Measurements from ENCODE around the gene CENPP.

Gene CENPP

GRCh38 chr9:92613268-92614122, 287.7 kb downstream of the CENPP start:
- no peaks in the 10 kb centered on the region for H3F3A ChIP-seq (ENCODE audit: insufficient read depth, low read length)
- H3K27me3 ChIP-seq (ENCODE audit: insufficient read depth, low read length) = no peaks in the 10 kb centered on the region
- peaks cover 13% of the 10 kb centered on the region for H3K4me1 ChIP-seq (ENCODE audit: insufficient read depth, low read length, severe bottlenecking)
- H3K9me3 ChIP-seq (ENCODE audit: low read length) = no peaks in the 10 kb centered on the region
- H3K79me2 ChIP-seq (ENCODE audit: insufficient read depth, low read length) = no peaks in the 10 kb centered on the region
- H3K27ac ChIP-seq (ENCODE audit: low read depth, low read length, poor library complexity, severe bottlenecking) = no peak overlapping the region
- no peaks in the 10 kb centered on the region for H4K20me1 ChIP-seq (ENCODE audit: insufficient read depth, low read length)
- H3K9ac ChIP-seq (ENCODE audit: low read length) = no peak overlapping the region
- no peak for TF ChIP-seq EZH2 (IDR thresholded peaks at IDR 0.05; ENCODE audit: borderline replicate concordance, low read length)
- no peak for TF ChIP-seq CTCF (IDR thresholded peaks at IDR 0.05; ENCODE audit: low read length)
- H3K4me3 ChIP-seq (ENCODE audit: low read depth, low read length, poor library complexity, severe bottlenecking) = no peak overlapping the region
- no peak overlapping the region for H2AFZ ChIP-seq (ENCODE audit: low read length)
- no peak overlapping the region for H3K4me2 ChIP-seq (ENCODE audit: low read length)
- H3K9me2 ChIP-seq (ENCODE audit: low read depth, low read length) = no peaks in the 10 kb centered on the region
- H3K36me3 ChIP-seq (ENCODE audit: insufficient read depth, low read length) = peaks cover 82% of the 10 kb centered on the region

- Histone ChIP-seq H3K27me3 (ENCODE audit: insufficient read depth, low read length) (no peaks in the 10 kb centered on the region), H2AFZ (ENCODE audit: low read length) (no peak overlapping the region), H3K27ac (ENCODE audit: low read depth, low read length, poor library complexity, severe bottlenecking) (no peak overlapping the region), H3K9ac (ENCODE audit: low read length) (no peak overlapping the region), H3K4me1 (ENCODE audit: insufficient read depth, low read length, severe bottlenecking) (peaks cover 6% of the 10 kb centered on the region), H3K4me3 (ENCODE audit: low read depth, low read length, poor library complexity, severe bottlenecking) (no peak overlapping the region), H3K79me2 (ENCODE audit: insufficient read depth, low read length) (no peaks in the 10 kb centered on the region), H3K9me2 (ENCODE audit: low read depth, low read length) (no peaks in the 10 kb centered on the region), H4K20me1 (ENCODE audit: insufficient read depth, low read length) (no peaks in the 10 kb centered on the region), H3F3A (ENCODE audit: insufficient read depth, low read length) (no peaks in the 10 kb centered on the region), H3K9me3 (ENCODE audit: low read length) (no peaks in the 10 kb centered on the region), H3K36me3 (ENCODE audit: insufficient read depth, low read length) (peaks cover 88% of the 10 kb centered on the region), H3K4me2 (ENCODE audit: low read length) (no peak overlapping the region)
- no peak for TF ChIP-seq EZH2 (IDR thresholded peaks at IDR 0.05; ENCODE audit: borderline replicate concordance, low read length)
- no peak for TF ChIP-seq CTCF (IDR thresholded peaks at IDR 0.05; ENCODE audit: low read length)
Observed at GRCh38 chr9:92614123-92614510, 288.4 kb downstream of the CENPP start.

GRCh38 chr9:92614763-92615461, 289.2 kb downstream of the CENPP start:
- H3K4me2 ChIP-seq (ENCODE audit: low read length) = no peak overlapping the region
- no peak overlapping the region for H2AFZ ChIP-seq (ENCODE audit: low read length)
- H3K36me3 ChIP-seq (ENCODE audit: insufficient read depth, low read length) = peaks cover 96% of the 10 kb centered on the region
- H3F3A ChIP-seq (ENCODE audit: insufficient read depth, low read length) = no peaks in the 10 kb centered on the region
- no peaks in the 10 kb centered on the region for H3K27me3 ChIP-seq (ENCODE audit: insufficient read depth, low read length)
- H4K20me1 ChIP-seq (ENCODE audit: insufficient read depth, low read length) = no peaks in the 10 kb centered on the region
- H3K9me2 ChIP-seq (ENCODE audit: low read depth, low read length) = no peaks in the 10 kb centered on the region
- no peak overlapping the region for H3K4me3 ChIP-seq (ENCODE audit: low read depth, low read length, poor library complexity, severe bottlenecking)
- H3K9ac ChIP-seq (ENCODE audit: low read length) = no peak overlapping the region
- H3K27ac ChIP-seq (ENCODE audit: low read depth, low read length, poor library complexity, severe bottlenecking) = no peak overlapping the region
- TF ChIP-seq EZH2 (IDR thresholded peaks at IDR 0.05; ENCODE audit: borderline replicate concordance, low read length) = no peak
- TF ChIP-seq CTCF (IDR thresholded peaks at IDR 0.05; ENCODE audit: low read length) = no peak
- H3K4me1 ChIP-seq (ENCODE audit: insufficient read depth, low read length, severe bottlenecking) = no peaks in the 10 kb centered on the region
- no peaks in the 10 kb centered on the region for H3K79me2 ChIP-seq (ENCODE audit: insufficient read depth, low read length)
- H3K9me3 ChIP-seq (ENCODE audit: low read length) = no peaks in the 10 kb centered on the region

Data from OCI-LY1 (cell line).